ENCODE data around the gene SASH3.

The SASH3 gene

DNA sequence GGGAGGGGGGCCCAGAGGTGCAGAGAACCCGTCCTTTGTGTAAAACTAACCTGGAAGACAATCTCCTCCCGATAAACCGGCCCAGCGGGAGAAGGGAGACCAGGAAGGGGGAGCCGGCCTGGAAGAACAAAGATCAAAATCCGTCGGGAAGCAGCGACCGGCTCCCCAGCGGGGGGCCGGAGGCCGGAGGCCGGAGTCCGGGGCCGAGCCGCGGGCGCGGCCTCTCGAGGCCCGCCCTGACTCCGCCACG is 63.4 kb downstream of the SASH3 start:
- TF ChIP-seq, protein P1, sequence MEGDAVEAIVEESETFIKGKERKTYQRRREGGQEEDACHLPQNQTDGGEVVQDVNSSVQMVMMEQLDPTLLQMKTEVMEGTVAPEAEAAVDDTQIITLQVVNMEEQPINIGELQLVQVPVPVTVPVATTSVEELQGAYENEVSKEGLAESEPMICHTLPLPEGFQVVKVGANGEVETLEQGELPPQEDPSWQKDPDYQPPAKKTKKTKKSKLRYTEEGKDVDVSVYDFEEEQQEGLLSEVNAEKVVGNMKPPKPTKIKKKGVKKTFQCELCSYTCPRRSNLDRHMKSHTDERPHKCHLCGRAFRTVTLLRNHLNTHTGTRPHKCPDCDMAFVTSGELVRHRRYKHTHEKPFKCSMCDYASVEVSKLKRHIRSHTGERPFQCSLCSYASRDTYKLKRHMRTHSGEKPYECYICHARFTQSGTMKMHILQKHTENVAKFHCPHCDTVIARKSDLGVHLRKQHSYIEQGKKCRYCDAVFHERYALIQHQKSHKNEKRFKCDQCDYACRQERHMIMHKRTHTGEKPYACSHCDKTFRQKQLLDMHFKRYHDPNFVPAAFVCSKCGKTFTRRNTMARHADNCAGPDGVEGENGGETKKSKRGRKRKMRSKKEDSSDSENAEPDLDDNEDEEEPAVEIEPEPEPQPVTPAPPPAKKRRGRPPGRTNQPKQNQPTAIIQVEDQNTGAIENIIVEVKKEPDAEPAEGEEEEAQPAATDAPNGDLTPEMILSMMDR (IDR thresholded peaks at IDR 0.05; ENCODE audit: low read depth, low read length, poor library complexity, severe bottlenecking), result no peak
- no peak for TF ChIP-seq EZH2phosphoT487 (IDR thresholded peaks at IDR 0.05; ENCODE audit: borderline replicate concordance, low read length)
- no peaks in the 10 kb centered on the region for H3K27me3 ChIP-seq (ENCODE audit: control insufficient read depth, low read length)

DNA sequence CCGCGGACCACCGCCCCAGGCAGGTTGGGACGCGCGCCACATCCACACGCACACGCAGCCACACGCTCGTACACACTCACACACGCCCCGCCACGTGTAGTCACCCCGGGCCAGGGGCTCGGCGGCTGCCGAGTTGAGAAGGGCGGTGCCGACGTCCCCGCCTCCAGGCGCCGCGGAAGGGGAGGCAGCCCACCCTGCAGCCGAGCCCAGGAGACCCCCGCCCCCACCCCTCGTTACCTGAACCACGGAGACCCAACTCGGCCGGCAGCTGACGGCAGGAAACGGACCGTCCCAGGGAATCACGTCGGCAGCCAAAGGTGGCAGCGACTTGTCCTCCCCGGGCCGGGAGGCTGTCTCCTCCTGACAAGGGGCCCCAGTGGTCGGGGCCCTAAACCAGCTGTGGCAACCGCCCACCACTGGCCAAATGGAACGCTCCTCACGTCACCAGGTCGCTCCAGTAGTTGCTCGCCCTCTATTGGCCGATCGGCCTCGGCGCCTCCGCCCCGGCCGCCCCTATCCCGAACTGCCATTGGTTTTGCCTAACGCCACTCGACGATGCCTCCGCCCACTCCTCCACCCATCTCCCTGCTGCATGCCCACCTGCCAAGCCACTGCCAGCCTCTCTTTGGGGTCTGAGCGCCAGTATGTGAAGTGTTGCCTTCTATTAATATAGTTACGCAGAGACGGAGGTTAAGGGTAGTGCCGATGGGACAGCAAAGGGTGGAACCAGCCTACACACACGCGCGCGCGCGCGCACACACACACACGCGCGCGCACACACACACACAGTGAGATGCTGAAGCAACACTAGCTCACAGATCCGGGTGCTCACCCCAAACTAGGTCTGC is 63.9 kb downstream of the SASH3 start, which contains the start of gene ZDHHC9:
ZDHHC9 (minus strand) TSS at position 428 of the 848 bp plus-strand sequence. CDS start 1,941 bp downstream, outside the sequence.
- TF ChIP-seq, protein P1 (IDR thresholded peaks at IDR 0.05; ENCODE audit: low read depth, low read length, poor library complexity, severe bottlenecking), result no peak
- no peak for TF ChIP-seq EZH2phosphoT487 (IDR thresholded peaks at IDR 0.05; ENCODE audit: borderline replicate concordance, low read length)
- no peak within 1 kb of the TSS for H3K27ac ChIP-seq (ENCODE audit: low read depth, low read length)
- peaks cover 8% of the 10 kb centered on the region for H3K36me3 ChIP-seq (ENCODE audit: control insufficient read depth, low read length)
- peak within 1 kb of the TSS; percentile 84 for H3K4me2 ChIP-seq (ENCODE audit: low read length)
- no peaks in the 10 kb centered on the region for H3F3A ChIP-seq (ENCODE audit: control insufficient read depth, insufficient read depth)
- peaks cover 15% of the 10 kb centered on the region for H3K79me2 ChIP-seq (ENCODE audit: control insufficient read depth, low read length)
- H3K9me3 ChIP-seq (ENCODE audit: control insufficient read depth, insufficient read depth, low read length), result no peaks in the 10 kb centered on the region
- no peaks in the 10 kb centered on the region for H3K9me2 ChIP-seq (replicated peaks; ENCODE audit: control insufficient read depth, low read length)
- H3K4me1 ChIP-seq (ENCODE audit: control insufficient read depth, low read length), result peaks cover 20% of the 10 kb centered on the region
- H3K4me3 ChIP-seq (ENCODE audit: low read length), result peak within 1 kb of the TSS; percentile 90
- no peaks in the 10 kb centered on the region for H3K27me3 ChIP-seq (ENCODE audit: control insufficient read depth, low read length)
- no peaks in the 10 kb centered on the region for H4K20me1 ChIP-seq (ENCODE audit: control insufficient read depth, insufficient read depth, low read depth, low read length)

More for the DNA sequence above, 63.4 kb downstream of the SASH3 start:
- H3F3A ChIP-seq (ENCODE audit: control insufficient read depth, insufficient read depth), result no peaks in the 10 kb centered on the region
- H3K27ac ChIP-seq (ENCODE audit: low read depth, low read length), result no peak overlapping the region
- H3K4me1 ChIP-seq (ENCODE audit: control insufficient read depth, low read length), result peaks cover 20% of the 10 kb centered on the region
- H4K20me1 ChIP-seq (ENCODE audit: control insufficient read depth, insufficient read depth, low read depth, low read length), result no peaks in the 10 kb centered on the region
- H3K9me2 ChIP-seq (replicated peaks; ENCODE audit: control insufficient read depth, low read length), result no peaks in the 10 kb centered on the region
- H3K4me3 ChIP-seq (ENCODE audit: low read length), result peak overlapping the region; percentile 90
- peaks cover 15% of the 10 kb centered on the region for H3K79me2 ChIP-seq (ENCODE audit: control insufficient read depth, low read length)
- no peaks in the 10 kb centered on the region for H3K9me3 ChIP-seq (ENCODE audit: control insufficient read depth, insufficient read depth, low read length)
- H3K4me2 ChIP-seq (ENCODE audit: low read length), result peak overlapping the region; percentile 84
- H3K36me3 ChIP-seq (ENCODE audit: control insufficient read depth, low read length), result peaks cover 8% of the 10 kb centered on the region
